GM10266 (cell line): ENCODE measurements around the gene ARHGAP42.

ENCODE experiments used
- DNase-seq: peaks from one replicate; pipeline ENCODE4 v3.0.0; 2012; ENCODE audit errors: extremely low spot score
- TF ChIP-seq, protein P1 (sequence below): IDR thresholded peaks from 2 replicates; pipeline ENCODE4 v1.5.1; 2012; ENCODE audit warnings: mild to moderate bottlenecking, low read depth; ENCODE audit not compliant: control insufficient read depth, insufficient read depth; ENCODE audit errors: missing control alignments

ARHGAP42 gene

GRCh38 chr11:100984668-100985067 is 297.6 kb downstream of the ARHGAP42 start:
- TF ChIP-seq, protein P1, sequence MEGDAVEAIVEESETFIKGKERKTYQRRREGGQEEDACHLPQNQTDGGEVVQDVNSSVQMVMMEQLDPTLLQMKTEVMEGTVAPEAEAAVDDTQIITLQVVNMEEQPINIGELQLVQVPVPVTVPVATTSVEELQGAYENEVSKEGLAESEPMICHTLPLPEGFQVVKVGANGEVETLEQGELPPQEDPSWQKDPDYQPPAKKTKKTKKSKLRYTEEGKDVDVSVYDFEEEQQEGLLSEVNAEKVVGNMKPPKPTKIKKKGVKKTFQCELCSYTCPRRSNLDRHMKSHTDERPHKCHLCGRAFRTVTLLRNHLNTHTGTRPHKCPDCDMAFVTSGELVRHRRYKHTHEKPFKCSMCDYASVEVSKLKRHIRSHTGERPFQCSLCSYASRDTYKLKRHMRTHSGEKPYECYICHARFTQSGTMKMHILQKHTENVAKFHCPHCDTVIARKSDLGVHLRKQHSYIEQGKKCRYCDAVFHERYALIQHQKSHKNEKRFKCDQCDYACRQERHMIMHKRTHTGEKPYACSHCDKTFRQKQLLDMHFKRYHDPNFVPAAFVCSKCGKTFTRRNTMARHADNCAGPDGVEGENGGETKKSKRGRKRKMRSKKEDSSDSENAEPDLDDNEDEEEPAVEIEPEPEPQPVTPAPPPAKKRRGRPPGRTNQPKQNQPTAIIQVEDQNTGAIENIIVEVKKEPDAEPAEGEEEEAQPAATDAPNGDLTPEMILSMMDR, result no peak

DNA sequence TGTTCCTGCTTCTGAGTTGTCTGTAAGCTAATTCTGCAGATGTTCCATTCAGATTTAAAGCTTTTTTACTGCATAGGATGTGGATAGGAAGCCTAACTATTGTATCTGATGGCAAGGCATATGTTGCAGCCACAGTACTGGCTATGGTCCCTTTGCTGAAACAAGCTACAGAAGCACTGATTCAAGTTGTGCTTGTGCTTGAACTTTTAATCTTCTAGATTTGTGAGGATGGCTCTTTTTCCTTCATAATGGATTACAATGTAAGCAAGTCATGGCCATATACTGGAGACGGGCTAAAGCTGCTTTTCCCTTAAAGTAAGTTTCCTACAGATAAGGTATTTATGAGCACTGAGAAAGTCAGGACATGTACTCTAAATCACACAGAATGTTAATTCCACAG is 303.8 kb downstream of the ARHGAP42 start:
- no peak for DNase-seq
- TF ChIP-seq, protein P1, result no peak

More at GRCh38 chr11:100984668-100985067, 297.6 kb downstream of the ARHGAP42 start:
- DNase-seq, result no peak

GRCh38 chr11:100991541-100991940 is 304.5 kb downstream of the ARHGAP42 start:
- DNase-seq, result no peak

DNA sequence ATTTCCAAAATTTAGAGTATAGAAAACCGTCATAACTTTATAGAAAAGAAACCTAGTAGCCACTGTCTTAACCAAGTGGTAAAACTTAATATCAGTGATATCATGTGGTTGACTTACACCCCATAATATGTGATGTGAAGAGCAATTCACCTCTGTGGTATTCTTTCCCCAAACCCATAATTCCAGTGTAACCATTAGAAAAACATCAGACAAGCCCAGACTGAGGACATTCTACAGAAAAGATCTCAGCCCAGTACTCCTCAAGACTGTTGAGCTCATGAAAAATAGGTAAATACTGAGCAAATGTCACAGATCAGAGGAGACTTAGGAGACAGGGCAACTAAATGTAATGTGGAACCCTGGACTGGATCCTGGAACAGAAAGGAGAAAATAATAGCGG is 307.9 kb downstream of the ARHGAP42 start:
- TF ChIP-seq, protein P1, result no peak
- no peak for DNase-seq

More at GRCh38 chr11:100991541-100991940, 304.5 kb downstream of the ARHGAP42 start:
- TF ChIP-seq, protein P1, result no peak

- DNase-seq, result no peak
- TF ChIP-seq, protein P1, result no peak
Measured at GRCh38 chr11:100999756-101000155, 312.7 kb downstream of the ARHGAP42 start.

DNA sequence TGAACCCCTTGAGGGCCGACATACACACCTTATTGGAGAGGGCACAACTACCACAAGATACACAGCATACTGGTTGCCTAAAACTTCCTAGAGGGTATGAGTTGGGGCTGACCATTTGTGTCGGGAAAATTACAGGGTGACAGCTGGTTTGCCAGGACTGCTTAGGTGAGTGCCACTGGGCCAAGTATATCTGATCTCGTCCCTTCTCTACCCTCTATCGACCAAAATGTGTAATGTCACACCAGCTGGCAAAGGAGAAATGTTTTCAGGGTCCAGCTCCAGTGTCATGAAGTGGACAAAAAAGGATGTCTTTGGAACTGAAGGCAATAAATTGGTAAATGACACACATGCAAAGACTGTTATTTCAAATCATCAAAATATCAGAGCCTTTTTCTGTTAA is 316.4 kb downstream of the ARHGAP42 start:
- no peak for DNase-seq
- TF ChIP-seq, protein P1, result no peak

DNA sequence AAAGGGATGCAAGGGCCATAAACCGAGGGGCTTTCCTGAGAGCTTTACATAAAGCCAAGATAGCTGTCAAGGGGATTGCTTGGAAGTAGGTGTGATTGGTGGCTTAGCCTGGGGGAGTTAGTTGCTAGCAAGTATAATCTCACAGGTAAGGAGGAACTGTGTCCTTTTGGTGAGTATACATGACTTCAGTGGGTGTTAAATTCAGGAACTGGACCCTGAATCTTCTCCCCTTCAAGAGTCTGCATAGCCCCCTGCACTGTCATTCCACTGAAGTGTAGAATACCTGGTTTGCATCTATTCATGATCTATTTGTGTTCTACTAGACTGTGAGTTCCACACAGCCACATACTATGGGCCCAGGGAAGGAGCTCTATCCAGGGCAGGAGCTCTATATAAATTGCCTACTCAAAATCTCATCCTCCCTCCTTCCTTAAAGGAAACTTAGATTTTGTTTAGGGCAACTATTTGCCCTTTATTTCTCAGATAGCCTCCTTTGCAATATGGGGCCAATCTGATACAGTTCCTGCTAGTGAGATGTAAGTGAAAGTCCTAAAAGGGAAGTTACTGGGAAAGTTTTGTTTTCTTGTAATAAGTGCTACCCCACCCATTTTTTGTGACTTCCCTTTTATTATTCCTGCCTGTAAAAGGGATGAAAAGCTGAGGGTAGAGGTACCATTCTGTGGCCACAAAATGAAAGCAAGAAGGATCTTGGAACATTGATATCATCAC is 322.0 kb downstream of the ARHGAP42 start:
- no peak for DNase-seq
- TF ChIP-seq, protein P1, result no peak
